KOPT-K1 (cell line): ENCODE data around the gene ETF1.
"Not testable (repeated sequence)": the region's sequence is repeated elsewhere in the genome, so short reads cannot be mapped to it uniquely, and the experiment has no call there.

Experiments used
- H3K27ac ChIP-seq: fragments of 200-600 bp; sonication (generic); 2 replicates; pipeline ENCODE4 v1.5.1; 2016; ENCODE audit warnings: antibody characterized with exemption, mild to moderate bottlenecking, low read depth, low read length; ENCODE audit not compliant: poor library complexity, severe bottlenecking
- H3K36me3 ChIP-seq: fragments of 200-600 bp; sonication (generic); 2 replicates; pipeline ENCODE4 v1.5.1; 2017; ENCODE audit warnings: antibody characterized with exemption, mild to moderate bottlenecking, low read length, moderate library complexity; ENCODE audit not compliant: insufficient read depth
- H3K9me3 ChIP-seq: fragments of 200-600 bp; sonication (generic); 2 replicates; pipeline ENCODE4 v1.5.1; 2017; ENCODE audit warnings: antibody characterized with exemption, low read length, mild to moderate bottlenecking; ENCODE audit not compliant: insufficient read depth, poor library complexity, severe bottlenecking

Gene ETF1

DNA sequence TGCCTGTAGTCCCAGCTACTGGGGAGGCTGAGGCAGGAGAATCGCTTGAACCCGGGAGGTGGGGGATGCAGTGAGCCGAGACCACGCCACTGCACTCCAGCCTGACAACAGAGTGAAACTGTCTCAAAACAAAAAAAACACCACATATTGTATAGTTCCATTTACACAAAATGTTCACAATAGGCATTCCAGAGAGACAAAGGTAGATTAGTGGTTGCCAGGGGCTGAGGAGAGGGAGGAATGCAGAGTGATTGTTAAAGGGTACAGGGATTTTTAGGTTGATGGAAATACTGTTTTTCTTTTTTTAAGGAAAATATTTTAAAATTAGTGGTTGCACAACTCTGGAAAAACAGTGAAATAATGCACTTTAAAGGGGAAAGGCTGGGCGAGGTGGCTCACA, 19.6 kb downstream of the ETF1 start:
- no peaks in the 10 kb centered on the region for H3K9me3 ChIP-seq
- H3K27ac ChIP-seq, result no peak overlapping the region
- H3K36me3 ChIP-seq, result peaks cover 80% of the 10 kb centered on the region

DNA sequence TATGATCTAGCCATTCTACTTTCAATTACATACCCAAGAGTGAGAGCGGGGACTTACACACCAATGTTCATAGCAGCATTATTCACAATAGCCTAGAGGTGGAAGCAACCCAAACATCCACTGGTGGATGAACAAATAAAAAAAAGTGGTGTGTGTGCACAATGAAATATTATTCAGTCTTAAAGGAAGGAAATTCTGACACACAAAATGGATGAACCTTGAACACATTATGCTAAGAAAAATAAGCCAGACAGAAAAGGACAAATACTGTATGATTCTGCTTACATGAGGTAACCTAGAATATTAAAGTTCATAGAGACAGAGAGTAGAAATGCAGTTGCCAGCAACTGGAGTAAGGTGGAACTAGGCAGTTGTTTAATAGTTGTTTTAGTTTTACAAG, 22.1 kb downstream of the ETF1 start:
- Histone ChIP-seq H3K9me3 (no peaks in the 10 kb centered on the region), H3K36me3 (peaks cover 80% of the 10 kb centered on the region), H3K27ac (no peak overlapping the region)

DNA sequence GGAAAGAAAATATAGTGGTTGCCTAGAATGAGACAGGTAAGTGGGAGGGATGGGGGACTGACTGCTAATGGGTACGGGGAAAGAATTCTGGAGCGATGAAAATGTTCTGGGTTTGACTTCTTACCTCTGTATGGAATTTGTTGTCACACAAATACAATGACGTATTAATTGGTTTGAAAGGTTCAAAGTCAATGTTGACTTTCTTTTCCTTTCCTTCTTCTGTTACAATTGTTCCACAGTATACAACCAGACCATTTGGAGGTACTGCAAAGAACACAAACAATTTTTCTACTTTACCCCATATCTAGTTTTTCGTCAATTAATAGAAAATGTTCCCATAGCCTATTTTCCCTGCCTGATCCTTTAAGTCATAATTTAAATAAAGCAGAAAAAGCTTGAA, 25.6 kb downstream of the ETF1 start:
- H3K27ac ChIP-seq, result no peak overlapping the region
- peaks cover 88% of the 10 kb centered on the region for H3K36me3 ChIP-seq
- H3K9me3 ChIP-seq, result no peaks in the 10 kb centered on the region

DNA sequence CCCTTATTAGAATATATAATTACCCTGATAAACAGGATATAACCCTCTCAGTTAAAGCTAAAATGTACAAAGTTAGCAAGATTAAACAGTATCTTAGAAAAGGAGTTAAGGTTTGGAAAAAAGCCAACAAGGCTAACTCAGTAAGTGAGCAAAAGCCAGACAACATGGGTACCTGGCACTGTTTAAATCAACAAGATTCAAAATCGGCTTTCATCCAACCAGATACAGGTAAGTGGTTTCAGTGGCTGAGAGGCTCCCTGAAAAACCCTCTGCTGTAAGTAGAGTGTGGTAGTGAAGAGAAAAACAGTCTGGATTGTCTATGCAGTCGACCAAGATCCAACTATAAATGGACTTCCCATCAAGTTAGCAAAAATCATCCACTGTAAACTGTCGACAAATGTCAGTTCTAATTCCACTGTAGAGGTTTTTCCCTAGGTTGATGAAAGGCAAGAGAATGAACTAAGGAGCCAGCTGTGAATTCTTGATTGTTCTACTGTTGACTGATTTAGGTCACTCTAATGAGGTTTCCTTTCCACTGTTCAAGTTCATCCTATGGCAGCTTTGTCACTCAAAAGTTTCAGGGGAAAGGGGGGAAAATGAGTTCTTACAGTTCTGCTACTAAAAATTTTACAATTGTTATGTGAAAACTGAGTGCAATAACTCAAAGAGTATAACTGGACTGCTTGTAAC, 27.3 kb downstream of the ETF1 start:
- Histone ChIP-seq H3K27ac (no peak overlapping the region), H3K9me3 (no peaks in the 10 kb centered on the region), H3K36me3 (peaks cover 96% of the 10 kb centered on the region)

DNA sequence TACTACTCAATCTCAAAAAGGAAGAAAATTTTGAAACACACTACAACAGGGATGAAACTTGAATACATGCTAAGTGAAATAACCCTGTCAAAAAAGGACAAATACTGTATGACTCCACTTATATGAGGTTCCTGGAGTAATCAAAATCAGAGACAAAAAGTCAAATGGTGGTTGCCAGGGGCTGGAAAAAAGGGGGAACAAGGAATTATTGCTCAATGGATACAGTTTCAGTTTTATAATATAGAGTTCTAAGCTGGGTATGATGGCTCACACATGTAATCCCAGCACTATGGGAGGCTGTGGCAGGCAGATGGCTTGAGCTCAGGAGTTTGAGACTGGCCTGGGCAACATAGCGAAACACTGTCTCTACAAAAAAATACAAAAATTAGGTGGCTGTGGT, 29.0 kb downstream of the ETF1 start:
- H3K9me3 ChIP-seq, result no peaks in the 10 kb centered on the region
- H3K36me3 ChIP-seq, result peaks cover 100% of the 10 kb centered on the region
- H3K27ac ChIP-seq, result no peak overlapping the region

DNA sequence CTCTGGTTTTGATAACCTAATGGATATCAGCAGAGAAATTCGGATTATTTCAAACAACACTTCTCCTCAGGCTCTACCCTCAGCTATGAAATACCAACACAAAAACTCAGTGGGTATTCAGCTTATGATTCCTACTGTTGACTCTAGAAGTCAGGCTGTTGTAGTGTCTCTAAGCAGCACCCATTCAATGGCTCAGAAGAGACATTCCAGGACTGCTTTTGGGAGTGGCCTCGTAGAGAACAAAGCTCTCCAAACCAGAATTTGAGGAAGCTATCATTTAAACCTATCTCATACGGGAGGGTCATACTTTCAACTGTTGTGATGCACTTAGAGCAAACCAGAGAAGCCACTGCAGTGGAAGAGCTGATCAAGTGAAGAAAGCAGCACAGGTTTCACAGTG, 34.1 kb downstream of the ETF1 start:
- H3K9me3 ChIP-seq, result no peaks in the 10 kb centered on the region
- no peak overlapping the region for H3K27ac ChIP-seq
- H3K36me3 ChIP-seq, result peaks cover 98% of the 10 kb centered on the region

DNA sequence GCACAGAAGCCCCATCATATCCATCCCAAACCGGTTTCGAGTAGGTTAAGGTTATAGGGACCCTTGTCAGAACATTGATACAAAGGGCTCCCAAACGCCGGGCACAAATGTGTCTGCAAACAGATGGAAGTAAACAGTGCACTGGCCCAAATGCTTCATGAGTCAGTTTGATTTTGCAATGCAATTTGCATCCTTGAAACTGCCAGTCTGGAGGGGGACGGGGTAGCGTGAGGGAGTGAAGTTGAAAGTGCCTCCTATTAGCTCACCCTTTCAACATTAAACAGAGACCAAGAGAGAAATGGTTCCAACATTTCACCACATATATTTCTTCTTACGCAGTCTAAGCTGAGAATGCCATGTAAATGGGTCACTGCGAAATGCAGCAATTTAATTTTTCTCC, 35.6 kb downstream of the ETF1 start:
- not testable (repeated sequence) for H3K9me3 ChIP-seq, H3K27ac ChIP-seq
- H3K36me3 ChIP-seq, result peaks cover 86% of the 10 kb centered on the region

DNA sequence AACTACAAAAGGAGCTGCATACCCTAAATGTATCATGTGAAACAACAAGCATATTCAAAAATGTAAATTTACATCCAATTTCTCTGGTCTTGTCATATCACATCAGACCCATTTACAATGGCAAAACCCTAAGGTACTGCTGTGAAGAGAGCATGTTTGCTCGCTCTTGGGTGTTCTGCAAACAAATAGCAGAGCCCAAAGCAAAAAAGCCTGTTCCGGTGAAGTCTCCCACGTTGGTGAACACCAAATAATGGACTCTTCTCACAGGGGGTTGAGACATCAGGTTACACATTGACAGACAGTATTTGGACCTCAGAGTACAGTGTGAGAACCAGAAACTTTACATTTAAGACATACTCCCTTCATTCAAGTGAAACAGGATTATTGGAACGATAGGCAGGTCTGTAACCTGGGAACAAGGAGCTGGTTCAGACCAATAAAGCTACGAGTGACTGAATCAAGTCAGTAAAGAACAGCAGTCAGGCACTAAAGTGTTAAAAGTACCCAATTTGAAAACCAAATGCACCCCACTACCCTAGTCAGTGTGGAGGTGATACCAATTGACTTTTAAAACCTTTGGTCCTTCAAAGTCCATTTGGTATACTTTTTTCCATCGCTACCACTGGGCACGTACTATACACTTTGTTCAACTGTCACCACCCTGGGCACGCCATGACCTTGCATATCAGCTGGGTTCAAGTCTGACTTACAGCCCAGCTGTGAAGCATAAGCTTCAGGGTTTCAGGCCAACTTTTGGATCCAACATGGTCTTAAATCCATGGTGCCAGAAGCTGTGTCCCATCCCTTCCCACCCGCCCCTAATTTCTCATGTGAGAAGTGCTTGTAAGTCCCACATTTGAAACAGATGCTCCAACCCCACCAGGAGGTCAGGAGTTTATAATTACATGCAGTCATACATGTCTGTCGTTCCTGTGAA, 36.4 kb downstream of the ETF1 start:
- no peaks in the 10 kb centered on the region for H3K9me3 ChIP-seq
- H3K27ac ChIP-seq, result no peak overlapping the region
- H3K36me3 ChIP-seq, result peaks cover 77% of the 10 kb centered on the region

DNA sequence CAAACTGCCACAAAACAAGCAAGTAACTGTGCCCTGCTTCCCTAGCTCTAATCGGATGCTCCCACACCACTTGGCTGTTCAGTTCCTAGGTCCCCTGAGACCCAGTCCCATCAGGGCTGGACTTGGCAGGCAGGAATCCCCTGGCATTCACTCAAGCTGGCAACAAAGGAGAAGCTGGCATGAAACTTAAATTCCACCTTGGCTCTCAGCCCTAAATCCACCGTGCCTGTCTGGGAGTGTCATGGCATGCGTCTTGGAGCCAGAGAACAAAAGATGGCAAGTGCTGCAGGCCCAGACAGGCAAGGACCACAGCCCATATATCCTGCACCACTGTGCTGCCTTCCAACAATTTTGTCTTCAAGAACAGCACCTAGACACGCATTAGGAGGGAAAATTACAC, 38.2 kb downstream of the ETF1 start:
- Histone ChIP-seq H3K36me3 (peaks cover 59% of the 10 kb centered on the region), H3K9me3 (no peaks in the 10 kb centered on the region), H3K27ac (no peak overlapping the region)

DNA sequence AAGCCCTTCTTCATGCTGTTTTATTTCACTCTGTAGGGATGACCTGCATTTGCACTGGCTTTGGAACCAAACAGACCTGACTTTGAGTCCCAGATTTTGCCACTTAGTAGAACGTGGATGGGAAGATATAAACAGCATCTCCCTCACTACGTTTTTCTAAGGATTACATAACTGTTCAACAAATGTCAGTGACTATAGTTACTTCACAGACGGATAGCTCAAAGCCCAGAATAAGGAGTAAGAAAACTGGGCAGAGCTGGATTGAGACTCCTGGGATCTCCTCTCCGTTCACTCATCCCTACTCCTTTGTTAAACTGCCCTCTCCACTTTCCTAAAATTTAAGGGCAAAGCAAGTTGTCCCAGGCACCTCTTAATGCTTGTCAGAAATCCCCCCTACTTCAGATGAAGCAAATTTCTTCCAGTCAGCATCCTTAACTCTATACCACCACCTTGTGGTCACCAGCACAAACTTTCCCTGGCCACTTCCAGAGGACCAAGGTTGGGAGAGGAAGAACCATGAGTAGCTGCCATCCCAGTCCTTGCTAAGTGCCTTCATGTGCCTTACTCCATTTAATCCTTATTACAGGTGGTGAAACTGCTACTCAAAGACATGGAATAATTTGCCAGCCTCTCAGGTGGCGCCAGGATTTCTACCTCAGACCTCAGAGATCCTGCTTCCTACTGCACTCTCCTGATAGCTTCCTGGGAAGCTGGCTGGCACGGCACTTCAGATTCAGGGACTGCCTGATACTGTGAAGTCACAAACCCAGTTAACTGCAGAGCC, 39.4 kb downstream of the ETF1 start:
- Histone ChIP-seq H3K9me3 (no peaks in the 10 kb centered on the region), H3K36me3 (peaks cover 48% of the 10 kb centered on the region), H3K27ac (no peak overlapping the region)

DNA sequence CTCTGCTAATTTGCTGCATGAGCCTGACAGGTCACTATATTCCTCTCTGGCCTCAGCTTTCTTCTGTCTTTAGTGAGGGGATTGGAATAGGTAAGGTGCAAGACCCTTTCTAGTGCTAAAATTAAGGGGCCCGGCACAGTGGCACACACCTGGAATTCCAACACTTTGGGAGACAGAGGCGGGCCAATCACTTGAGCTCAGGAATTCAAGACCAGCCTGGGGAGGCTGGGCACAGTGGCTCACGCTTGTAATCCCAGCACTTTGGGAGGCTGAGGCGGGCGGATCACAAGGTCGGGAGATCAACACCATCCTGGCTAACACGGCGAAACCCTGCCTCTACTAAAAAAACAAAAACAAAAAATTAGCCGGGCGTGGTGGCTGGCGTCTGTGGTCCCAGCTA, 40.5 kb downstream of the ETF1 start:
- Histone ChIP-seq H3K27ac (no peak overlapping the region), H3K36me3 (peaks cover 36% of the 10 kb centered on the region), H3K9me3 (no peaks in the 10 kb centered on the region)

DNA sequence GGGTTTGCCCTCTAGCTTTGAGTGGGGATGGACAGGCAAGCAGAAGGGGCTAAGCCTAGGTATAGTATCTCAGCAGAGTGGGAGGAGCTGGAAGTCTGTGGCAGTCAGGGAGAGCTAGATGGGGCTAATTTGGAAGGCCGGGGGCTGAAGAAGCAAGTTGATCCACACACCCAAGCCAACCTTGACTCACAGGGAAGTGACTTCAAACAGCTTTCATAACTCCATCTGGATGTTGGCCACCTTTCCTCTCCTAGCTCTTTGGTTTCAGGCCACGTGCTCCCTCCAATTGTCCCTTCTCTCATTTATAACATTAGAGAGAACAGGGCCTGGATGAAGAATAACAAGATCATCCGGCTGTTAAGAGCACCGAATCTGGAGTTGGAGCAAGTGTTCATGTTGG, 40.9 kb downstream of the ETF1 start:
- peaks cover 32% of the 10 kb centered on the region for H3K36me3 ChIP-seq
- H3K27ac ChIP-seq, result no peak overlapping the region
- H3K9me3 ChIP-seq, result no peaks in the 10 kb centered on the region

DNA sequence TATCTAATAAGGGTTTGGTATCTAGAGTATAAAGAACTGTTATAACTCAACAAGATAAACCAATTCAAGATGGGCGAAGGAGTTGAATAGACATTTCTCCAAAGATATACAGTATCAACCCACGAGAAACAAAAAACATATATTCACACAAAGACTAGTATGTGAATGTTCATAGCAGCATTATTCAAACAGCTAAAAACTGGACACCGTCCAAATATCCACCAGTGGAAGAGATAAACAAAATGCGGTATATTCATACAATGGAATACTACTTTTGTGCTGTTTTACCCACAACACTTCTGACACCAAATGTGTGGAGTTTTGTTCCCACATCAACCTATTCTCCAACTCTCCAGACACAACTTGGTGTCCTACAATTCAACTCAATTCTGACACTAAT, 44.7 kb downstream of the ETF1 start:
- no peaks in the 10 kb centered on the region for H3K9me3 ChIP-seq
- no peaks in the 10 kb centered on the region for H3K36me3 ChIP-seq
- no peak overlapping the region for H3K27ac ChIP-seq

DNA sequence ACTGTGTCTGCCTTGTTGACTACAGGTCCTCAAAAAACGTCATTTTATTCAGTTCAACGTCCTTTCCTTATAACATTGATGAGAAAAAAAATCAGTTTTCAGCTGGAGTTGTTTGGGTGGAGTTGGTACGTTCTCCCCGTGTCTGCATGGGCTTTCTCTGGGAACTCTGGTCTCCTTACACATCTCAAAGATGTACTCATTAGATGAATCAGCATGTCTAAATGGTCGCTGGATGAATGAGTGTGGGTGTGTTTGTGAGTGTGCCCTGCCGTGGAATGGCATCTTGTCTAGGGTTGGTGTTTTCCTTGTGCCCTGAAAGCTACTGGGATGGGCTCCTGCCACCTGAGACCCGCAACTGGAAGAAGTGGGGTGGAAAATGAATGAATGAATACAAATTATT, 47.7 kb downstream of the ETF1 start:
- Histone ChIP-seq H3K9me3 (no peaks in the 10 kb centered on the region), H3K27ac (no peak overlapping the region), H3K36me3 (no peaks in the 10 kb centered on the region)

DNA sequence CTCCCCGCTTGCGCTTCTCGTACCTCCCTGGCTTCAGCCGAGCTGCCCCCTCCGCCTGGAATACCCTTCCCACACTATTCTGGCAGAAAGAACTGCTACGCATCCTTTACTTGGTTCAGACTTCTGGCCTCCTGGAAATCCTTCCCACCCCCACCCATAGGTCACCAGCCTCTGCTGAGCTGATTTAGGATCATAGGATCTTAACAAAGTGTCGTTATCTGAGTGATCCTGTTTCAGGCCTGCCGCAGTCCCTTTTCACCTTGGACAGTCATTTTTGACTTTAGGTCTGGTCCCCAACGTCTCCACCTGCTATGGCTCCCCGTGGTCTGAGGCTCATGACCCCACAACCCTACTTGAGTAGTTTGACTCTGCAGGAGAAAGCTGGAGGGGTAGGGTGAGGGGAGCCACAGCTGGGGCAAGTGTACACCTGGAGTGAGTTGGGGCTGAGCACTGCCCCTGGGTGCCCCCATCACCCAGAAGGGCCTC, 50.4 kb downstream of the ETF1 start:
- peak overlapping the region; percentile 45 for H3K27ac ChIP-seq
- H3K9me3 ChIP-seq, result no peaks in the 10 kb centered on the region
- H3K36me3 ChIP-seq, result no peaks in the 10 kb centered on the region
